HepG2 (cell line): ENCODE results near the gene LDLRAD4. TPM values are rescaled to one million over a fixed set of nuclear protein-coding genes. Genes with fewer than 3 reads are reported as not detected.

ENCODE experiments used
- AKAP8 ChIP-seq: sonication (generic); formaldehyde crosslinking; IDR thresholded peaks from 2 replicates; pipeline ENCODE4 v1.5.1; 2020; ENCODE audit warnings: mild to moderate bottlenecking, missing genetic modification reagents
- ARNTL ChIP-seq: sonication (generic); formaldehyde crosslinking; IDR thresholded peaks from 2 replicates; pipeline ENCODE4 v1.4.0; 2020; ENCODE audit warnings: mild to moderate bottlenecking, missing genetic modification reagents
- ATF6 ChIP-seq: sonication (generic); formaldehyde crosslinking; conservative IDR thresholded peaks from 2 replicates; pipeline ENCODE4 v1.4.0; 2020; ENCODE audit warnings: missing genetic modification reagents
- BORCS8-MEF2B ChIP-seq: sonication (generic); formaldehyde crosslinking; IDR thresholded peaks from 2 replicates; pipeline ENCODE4 v1.8.0; 2022; ENCODE audit warnings: mild to moderate bottlenecking, missing genetic modification reagents
- DNMT3B ChIP-seq: conservative IDR thresholded peaks from 2 replicates; pipeline ENCODE4 v1.6.1; 2016; ENCODE audit warnings: missing biosample characterization, control low read depth
- ELF3 ChIP-seq: IDR thresholded peaks from 2 replicates; pipeline ENCODE4 v1.6.1; 2016; ENCODE audit warnings: missing genetic modification reagents, missing compliant biosample characterization
- GLI4 ChIP-seq: sonication (generic); formaldehyde crosslinking; IDR thresholded peaks from 2 replicates; pipeline ENCODE4 v1.5.1; 2020; ENCODE audit warnings: missing genetic modification reagents, mild to moderate bottlenecking, moderate library complexity, borderline replicate concordance
- HHEX ChIP-seq: IDR thresholded peaks from 2 replicates; pipeline ENCODE4 v1.6.1; 2016; ENCODE audit warnings: control low read depth
- LBX2 ChIP-seq: sonication (generic); formaldehyde crosslinking; IDR thresholded peaks from 2 replicates; pipeline ENCODE4 v1.5.0; 2020; ENCODE audit warnings: missing genetic modification reagents, mild to moderate bottlenecking, borderline replicate concordance
- LCORL ChIP-seq, 2 experiments: fragments of 450-650 bp in 1 of 2; sonication (generic) in 1 of 2; formaldehyde crosslinking in 1 of 2; IDR thresholded peaks; 2 replicates each; pipeline versions ENCODE4 v1.5.0 to v1.6.1; 2017 to 2020; ENCODE audit warnings: antibody characterized with exemption in 1 of 2, missing genetic modification reagents in 1 of 2
- NCOR1 ChIP-seq: fragments of 200-600 bp; sonication (generic); IDR thresholded peaks from 2 replicates; pipeline ENCODE4 v1.7.0; 2017; ENCODE audit warnings: antibody characterized with exemption, low read length, borderline replicate concordance
- POLR2A ChIP-seq, 2 experiments: IDR thresholded peaks; 2 replicates each; pipeline ENCODE4 v1.6.1; 2011; ENCODE audit warnings: low read depth in 2 of 2, low read length in 2 of 2, mild to moderate bottlenecking in 1 of 2, moderate library complexity in 1 of 2; ENCODE audit not compliant: insufficient read depth in 1 of 2
- ZFP90 ChIP-seq: sonication (generic); formaldehyde crosslinking; IDR thresholded peaks from 2 replicates; pipeline ENCODE4 v1.8.0; 2022; ENCODE audit warnings: missing genetic modification reagents, mild to moderate bottlenecking, inconsistent platforms, borderline replicate concordance
- ZNF136 ChIP-seq: sonication (generic); formaldehyde crosslinking; IDR thresholded peaks from 2 replicates; pipeline ENCODE4 v1.8.1; 2022; ENCODE audit warnings: low read depth, mild to moderate bottlenecking, moderate library complexity, missing genetic modification reagents
- ZNF30 ChIP-seq: sonication (generic); formaldehyde crosslinking; IDR thresholded peaks from 2 replicates; pipeline ENCODE4 v1.5.0; 2020; ENCODE audit warnings: mild to moderate bottlenecking, missing genetic modification reagents
- ZNF503 ChIP-seq: sonication (generic); formaldehyde crosslinking; IDR thresholded peaks from 2 replicates; pipeline ENCODE4 v1.4.0; 2020; ENCODE audit warnings: missing genetic modification reagents
- ZNF781 ChIP-seq: sonication (generic); formaldehyde crosslinking; IDR thresholded peaks from 2 replicates; pipeline ENCODE4 v1.5.1; 2020; ENCODE audit warnings: borderline replicate concordance, mild to moderate bottlenecking, missing genetic modification reagents; ENCODE audit errors: not compliant biosample characterization
- polyA plus RNA-seq, 8 experiments: library from polyadenylated mRNA; depleted of rRNA in 3 of 8; stranded (reverse) in 7 of 8; unstranded in 1 of 8; fragments of >200 nt; fragmentation: Illumina TruSeq in 4 of 8; extraction: Trizol in 4 of 8; gene quantifications; 2 replicates each; pipeline versions ENCODE4 v1.2.1 to v1.2.3, GENCODE V29; 2011 to 2016; ENCODE audit warnings: low read depth in 4 of 8, missing spikeins in 1 of 8, mixed read lengths in 1 of 8; ENCODE audit not compliant: insufficient read depth in 1 of 8
- total RNA-seq, 5 experiments: library from RNA; depleted of rRNA; stranded (reverse); fragments of >200 nt; fragmentation: Illumina TruSeq; extraction: Trizol; gene quantifications; 2 replicates each; pipeline ENCODE4 v1.2.3, GENCODE V29; 2016; ENCODE audit warnings: low read depth in 1 of 5
- TF ChIP-seq, protein P1 (sequence below): sonication (generic); formaldehyde crosslinking; IDR thresholded peaks from 2 replicates; pipeline ENCODE4 v1.4.0; 2020; ENCODE audit warnings: missing genetic modification reagents, borderline replicate concordance
- TF ChIP-seq, protein P2 (sequence below): IDR thresholded peaks from 2 replicates; pipeline ENCODE4 v1.6.1; 2012; ENCODE audit warnings: low read depth, low read length, improper control_type of control experiment

Gene LDLRAD4
- total and polyA plus RNA-seq, 2 of the 13 experiments (the other 11 are each of a cell fraction or from before 2014, with no cell fraction given) = 13.6 to 20.9 TPM

- TF ChIP-seq ZFP90 (CRISPR knock-in tag) (no peak), ZNF781 (no peak), ZNF136 (CRISPR knock-in tag) (0 out of 2 replicates have a peak, but pooled peaks have one; percentile 81), ATF6 (no peak), LBX2 (CRISPR knock-in tag) (no peak), GLI4 (CRISPR knock-in tag) (no peak), BORCS8-MEF2B (CRISPR knock-in tag) (0 out of 2 replicates have a peak, but pooled peaks have one; percentile 19), NCOR1 (peak; percentile 90), ZNF30 (CRISPR knock-in tag) (no peak), DNMT3B (CRISPR knock-in tag) (no peak), ZNF503 (no peak), POLR2A (IDR thresholded peaks at IDR 0.05; ENCODE audit: insufficient read depth in 1 of 2, low read depth in 2 of 2, low read length in 2 of 2) (peak; percentile 40 to 50; a peak in 1 of 4 replicates), ELF3 (CRISPR knock-in tag) (0 out of 2 replicates have a peak, but pooled peaks have one; percentile 17), HHEX (CRISPR knock-in tag) (no peak), LCORL (IDR thresholded peaks at IDR 0.05) (peak; percentile 87), LCORL (CRISPR knock-in tag; IDR thresholded peaks at IDR 0.05) (peak; percentile 88), ARNTL (CRISPR knock-in tag) (0 out of 2 replicates have a peak, but pooled peaks have one; percentile 11), AKAP8 (CRISPR knock-in tag) (no peak)
- TF ChIP-seq, protein P1, sequence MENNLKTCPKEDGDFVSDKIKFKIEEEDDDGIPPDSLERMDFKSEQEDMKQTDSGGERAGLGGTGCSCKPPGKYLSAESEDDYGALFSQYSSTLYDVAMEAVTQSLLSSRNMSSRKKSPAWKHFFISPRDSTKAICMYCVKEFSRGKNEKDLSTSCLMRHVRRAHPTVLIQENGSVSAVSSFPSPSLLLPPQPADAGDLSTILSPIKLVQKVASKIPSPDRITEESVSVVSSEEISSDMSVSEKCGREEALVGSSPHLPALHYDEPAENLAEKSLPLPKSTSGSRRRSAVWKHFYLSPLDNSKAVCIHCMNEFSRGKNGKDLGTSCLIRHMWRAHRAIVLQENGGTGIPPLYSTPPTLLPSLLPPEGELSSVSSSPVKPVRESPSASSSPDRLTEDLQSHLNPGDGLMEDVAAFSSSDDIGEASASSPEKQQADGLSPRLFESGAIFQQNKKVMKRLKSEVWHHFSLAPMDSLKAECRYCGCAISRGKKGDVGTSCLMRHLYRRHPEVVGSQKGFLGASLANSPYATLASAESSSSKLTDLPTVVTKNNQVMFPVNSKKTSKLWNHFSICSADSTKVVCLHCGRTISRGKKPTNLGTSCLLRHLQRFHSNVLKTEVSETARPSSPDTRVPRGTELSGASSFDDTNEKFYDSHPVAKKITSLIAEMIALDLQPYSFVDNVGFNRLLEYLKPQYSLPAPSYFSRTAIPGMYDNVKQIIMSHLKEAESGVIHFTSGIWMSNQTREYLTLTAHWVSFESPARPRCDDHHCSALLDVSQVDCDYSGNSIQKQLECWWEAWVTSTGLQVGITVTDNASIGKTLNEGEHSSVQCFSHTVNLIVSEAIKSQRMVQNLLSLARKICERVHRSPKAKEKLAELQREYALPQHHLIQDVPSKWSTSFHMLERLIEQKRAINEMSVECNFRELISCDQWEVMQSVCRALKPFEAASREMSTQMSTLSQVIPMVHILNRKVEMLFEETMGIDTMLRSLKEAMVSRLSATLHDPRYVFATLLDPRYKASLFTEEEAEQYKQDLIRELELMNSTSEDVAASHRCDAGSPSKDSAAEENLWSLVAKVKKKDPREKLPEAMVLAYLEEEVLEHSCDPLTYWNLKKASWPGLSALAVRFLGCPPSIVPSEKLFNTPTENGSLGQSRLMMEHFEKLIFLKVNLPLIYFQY (CRISPR knock-in tag) = 0 out of 2 replicates have a peak, but pooled peaks have one; percentile 21
- TF ChIP-seq, protein P2, sequence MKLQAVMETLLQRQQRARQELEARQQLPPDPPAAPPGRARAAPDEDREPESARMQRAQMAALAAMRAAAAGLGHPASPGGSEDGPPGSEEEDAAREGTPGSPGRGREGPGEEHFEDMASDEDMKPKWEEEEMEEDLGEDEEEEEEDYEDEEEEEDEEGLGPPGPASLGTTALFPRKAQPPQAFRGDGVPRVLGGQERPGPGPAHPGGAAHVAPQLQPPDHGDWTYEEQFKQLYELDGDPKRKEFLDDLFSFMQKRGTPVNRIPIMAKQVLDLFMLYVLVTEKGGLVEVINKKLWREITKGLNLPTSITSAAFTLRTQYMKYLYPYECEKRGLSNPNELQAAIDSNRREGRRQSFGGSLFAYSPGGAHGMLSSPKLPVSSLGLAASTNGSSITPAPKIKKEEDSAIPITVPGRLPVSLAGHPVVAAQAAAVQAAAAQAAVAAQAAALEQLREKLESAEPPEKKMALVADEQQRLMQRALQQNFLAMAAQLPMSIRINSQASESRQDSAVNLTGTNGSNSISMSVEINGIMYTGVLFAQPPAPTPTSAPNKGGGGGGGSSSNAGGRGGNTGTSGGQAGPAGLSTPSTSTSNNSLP = peak; percentile 74; the same call in 1 of the 2 replicates
Observed at GRCh38 chr18:13418013-13418710, 199.6 kb downstream of the LDLRAD4 start (continued).
